AG09309 (cell line): ENCODE data around the gene TINAGL1.

Experiments
- DNase-seq: peaks from one replicate; pipeline ENCODE4 v3.0.0-alpha.2; 2010; ENCODE audit warnings: low read depth
- H3K4me3 ChIP-seq: 2 replicates; pipeline ENCODE4 v1.5.1; 2011; ENCODE audit warnings: mild to moderate bottlenecking, low read depth, low read length, moderate library complexity; ENCODE audit not compliant: control insufficient read depth
- CTCF ChIP-seq: IDR thresholded peaks from 2 replicates; pipeline ENCODE4 v1.5.1; 2011; ENCODE audit warnings: mild to moderate bottlenecking, low read depth, low read length, inconsistent platforms; ENCODE audit not compliant: insufficient read depth, control insufficient read depth; ENCODE audit errors: missing control alignments

Gene TINAGL1

GRCh38 chr1:31552489-31552888 is 23.8 kb upstream of the TINAGL1 start:
- no peak overlapping the region for H3K4me3 ChIP-seq
- TF ChIP-seq CTCF = no peak
- no peak for DNase-seq

GRCh38 chr1:31556481-31557006 is 19.8 kb upstream of the TINAGL1 start:
- H3K4me3 ChIP-seq = no peak overlapping the region
- no peak for DNase-seq
- no peak for TF ChIP-seq CTCF

- no peak for DNase-seq
- no peak for TF ChIP-seq CTCF
- no peak overlapping the region for H3K4me3 ChIP-seq
Observed at GRCh38 chr1:31559715-31560114, 16.6 kb upstream of the TINAGL1 start.

GRCh38 chr1:31560394-31560793 is 15.9 kb upstream of the TINAGL1 start:
- no peak for DNase-seq
- no peak overlapping the region for H3K4me3 ChIP-seq
- no peak for TF ChIP-seq CTCF

- H3K4me3 ChIP-seq = no peak overlapping the region
- no peak for DNase-seq
- no peak for TF ChIP-seq CTCF
Observed at GRCh38 chr1:31562707-31563360, 13.5 kb upstream of the TINAGL1 start.

- H3K4me3 ChIP-seq = no peak overlapping the region
- TF ChIP-seq CTCF = no peak
- no peak for DNase-seq
Observed at GRCh38 chr1:31564606-31564989, 11.7 kb upstream of the TINAGL1 start.
